A673 (cell line): Measurements from ENCODE around the gene SRBD1. TPM values are rescaled to one million over a fixed set of nuclear protein-coding genes. Genes with fewer than 3 reads are reported as not detected.

Experiments used
- BruUV-seq: library from RNA; stranded (reverse); fragments of 400-500 nt; replicated peaks from 2 replicates; lab custom pipeline; 2021; lab: Mats Ljungman, UMichigan
- CTCF ChIA-PET: fragments of 300-600 bp; sonication (Branson Sonifier 250); formaldehyde crosslinking; loops from one replicate; lab custom pipeline; 2022; ENCODE audit warnings: antibody characterized with exemption; lab: Charles Lee
- POLR2A ChIA-PET: fragments of 300-600 bp; sonication (Branson Sonifier 250); formaldehyde crosslinking; loops from one replicate; lab custom pipeline; 2022; ENCODE audit warnings: antibody characterized with exemption; ENCODE audit not compliant: low non-redundant PET; lab: Charles Lee
- DNase-seq: peaks from one replicate; pipeline ENCODE4 v3.0.0-alpha.2; 2015; ENCODE audit warnings: low spot score
- H3K27ac ChIP-seq: fragments of 200-600 bp; sonication (generic); 2 replicates; pipeline ENCODE4 v1.5.1; 2016; ENCODE audit warnings: mixed run types, low read depth, mild to moderate bottlenecking, mixed read lengths, antibody characterized with exemption, low read length; ENCODE audit not compliant: poor library complexity, severe bottlenecking
- H3K27me3 ChIP-seq: fragments of 200-600 bp; sonication (generic); replicated peaks from 2 replicates; pipeline ENCODE4 v1.6.1; 2017; ENCODE audit warnings: mixed run types, low read depth, mild to moderate bottlenecking, mixed read lengths, antibody characterized with exemption, low read length; ENCODE audit not compliant: insufficient read depth, poor library complexity
- H3K36me3 ChIP-seq: fragments of 200-600 bp; sonication (generic); 2 replicates; pipeline ENCODE4 v1.6.1; 2016; ENCODE audit warnings: mixed run types, mild to moderate bottlenecking, mixed read lengths, antibody characterized with exemption, low read length; ENCODE audit not compliant: insufficient read depth, poor library complexity, severe bottlenecking
- H3K4me1 ChIP-seq: fragments of 200-600 bp; sonication (generic); 2 replicates; pipeline ENCODE4 v1.6.1; 2017; ENCODE audit warnings: mixed run types, mild to moderate bottlenecking, mixed read lengths, antibody characterized with exemption, low read length; ENCODE audit not compliant: insufficient read depth, poor library complexity, severe bottlenecking
- H3K4me3 ChIP-seq: fragments of 200-600 bp; sonication (generic); 2 replicates; pipeline ENCODE4 v1.5.1; 2016; ENCODE audit warnings: low read depth, mixed run types, mild to moderate bottlenecking, mixed read lengths, low read length; ENCODE audit not compliant: poor library complexity, severe bottlenecking
- H3K9me3 ChIP-seq: fragments of 200-600 bp; sonication (generic); 2 replicates; pipeline ENCODE4 v1.6.1; 2016; ENCODE audit warnings: mixed run types, low read depth, mild to moderate bottlenecking, mixed read lengths, antibody characterized with exemption, low read length; ENCODE audit not compliant: poor library complexity, severe bottlenecking
- EZH2 ChIP-seq: fragments of 200-600 bp; sonication (generic); IDR thresholded peaks from 2 replicates; pipeline ENCODE4 v1.6.1; 2017; ENCODE audit warnings: borderline replicate concordance, low read depth, mild to moderate bottlenecking, mixed read lengths, antibody characterized with exemption, low read length; ENCODE audit not compliant: poor library complexity, severe bottlenecking
- intact Hi-C: fragments of 100-400 bp; cut with micrococcal nuclease; formaldehyde crosslinking; loops from one replicate; pipeline ENCODE4 v1.10.0; 2022; ENCODE audit not compliant: unreplicated experiment
- total RNA-seq: library from RNA; stranded (reverse); gene quantifications from 2 replicates; pipeline ENCODE4 v1.2.3, GENCODE V29; 2021
- TF ChIP-seq, protein P1 (sequence below): fragments of 300-800, 200-600 bp; sonication (generic); conservative IDR thresholded peaks from 2 replicates; pipeline ENCODE4 v1.5.1; 2017; ENCODE audit warnings: low read depth, mild to moderate bottlenecking, antibody characterized with exemption, low read length, moderate library complexity, mixed read lengths

Gene SRBD1
- total RNA-seq, 1 experiment from 2014 or later: 21.9 TPM

GRCh38 chr2:45637440-45637839 is 26.4 kb upstream of the SRBD1 start:
- DNase-seq: no peak
- Histone ChIP-seq H3K4me1 (no peaks in the 10 kb centered on the region), H3K4me3 (no peak overlapping the region), H3K36me3 (no peaks in the 10 kb centered on the region), H3K27me3 (peaks cover 53% of the 10 kb centered on the region), H3K9me3 (no peaks in the 10 kb centered on the region), H3K27ac (no peak overlapping the region)
- ChIA-PET POLR2A (no interaction called here), CTCF (no interaction called here)
- intact Hi-C loops: no loop called here
- TF ChIP-seq EZH2: no peak
- TF ChIP-seq, protein P1, sequence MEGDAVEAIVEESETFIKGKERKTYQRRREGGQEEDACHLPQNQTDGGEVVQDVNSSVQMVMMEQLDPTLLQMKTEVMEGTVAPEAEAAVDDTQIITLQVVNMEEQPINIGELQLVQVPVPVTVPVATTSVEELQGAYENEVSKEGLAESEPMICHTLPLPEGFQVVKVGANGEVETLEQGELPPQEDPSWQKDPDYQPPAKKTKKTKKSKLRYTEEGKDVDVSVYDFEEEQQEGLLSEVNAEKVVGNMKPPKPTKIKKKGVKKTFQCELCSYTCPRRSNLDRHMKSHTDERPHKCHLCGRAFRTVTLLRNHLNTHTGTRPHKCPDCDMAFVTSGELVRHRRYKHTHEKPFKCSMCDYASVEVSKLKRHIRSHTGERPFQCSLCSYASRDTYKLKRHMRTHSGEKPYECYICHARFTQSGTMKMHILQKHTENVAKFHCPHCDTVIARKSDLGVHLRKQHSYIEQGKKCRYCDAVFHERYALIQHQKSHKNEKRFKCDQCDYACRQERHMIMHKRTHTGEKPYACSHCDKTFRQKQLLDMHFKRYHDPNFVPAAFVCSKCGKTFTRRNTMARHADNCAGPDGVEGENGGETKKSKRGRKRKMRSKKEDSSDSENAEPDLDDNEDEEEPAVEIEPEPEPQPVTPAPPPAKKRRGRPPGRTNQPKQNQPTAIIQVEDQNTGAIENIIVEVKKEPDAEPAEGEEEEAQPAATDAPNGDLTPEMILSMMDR: no peak
- no TSS peak for BruUV-seq

DNA sequence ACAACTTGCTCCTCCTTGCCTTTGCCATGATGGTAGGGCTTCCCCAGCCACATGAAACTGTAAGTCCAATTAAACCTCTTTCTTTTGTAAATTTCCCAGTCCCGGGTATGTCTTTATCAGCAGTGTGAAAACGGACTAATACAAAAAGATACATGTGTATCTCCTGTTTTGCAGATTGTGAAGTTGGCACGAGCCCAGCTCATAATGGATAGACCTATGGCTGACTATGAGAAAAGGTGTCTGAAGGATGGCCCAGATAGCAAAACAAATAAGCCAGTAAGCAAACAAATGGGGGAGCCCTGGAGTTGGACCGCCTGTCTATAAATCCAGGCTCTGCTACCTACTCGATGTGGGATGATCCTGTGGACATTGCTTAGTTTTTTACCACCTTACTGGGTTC is 24.9 kb upstream of the SRBD1 start:
- no peaks in the 10 kb centered on the region for H3K4me1 ChIP-seq
- DNase-seq: no peak
- intact Hi-C loops: no loop called here
- POLR2A ChIA-PET: no interaction called here
- CTCF ChIA-PET: no interaction called here
- BruUV-seq: no TSS peak
- TF ChIP-seq, protein P1: no peak
- TF ChIP-seq EZH2: no peak
- H3K9me3 ChIP-seq: no peaks in the 10 kb centered on the region
- H3K36me3 ChIP-seq: no peaks in the 10 kb centered on the region
- H3K27ac ChIP-seq: no peak overlapping the region
- no peak overlapping the region for H3K4me3 ChIP-seq
- H3K27me3 ChIP-seq: peaks cover 59% of the 10 kb centered on the region

DNA sequence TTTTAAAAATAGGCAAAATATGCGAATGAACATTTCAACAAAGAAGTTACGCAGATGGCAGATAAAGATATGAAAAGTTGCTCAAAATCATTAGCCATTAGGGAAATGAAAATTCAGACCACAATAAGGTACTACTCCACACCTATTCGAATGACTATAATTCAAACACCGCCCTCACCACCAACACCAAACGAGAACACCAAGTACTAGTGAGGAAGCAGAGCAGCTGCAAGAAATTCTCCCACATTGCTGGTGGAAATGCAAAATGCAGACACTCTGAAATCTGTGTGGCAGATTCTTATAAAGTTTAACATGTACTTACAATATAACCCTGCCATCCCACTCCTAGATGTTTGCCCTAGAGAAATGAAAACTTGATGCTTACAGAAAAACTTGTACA is 23.2 kb upstream of the SRBD1 start:
- intact Hi-C loops: no loop called here
- ChIA-PET CTCF (interaction anchor here (0.6 kb wide), 1 partner anchor 27 kb away, joined by 3 read pairs; no protein-coding TSS in a partner anchor), POLR2A (no interaction called here)
- no TSS peak for BruUV-seq
- DNase-seq: no peak
- H3K27ac ChIP-seq: no peak overlapping the region
- H3K4me3 ChIP-seq: no peak overlapping the region
- no peaks in the 10 kb centered on the region for H3K36me3 ChIP-seq
- no peaks in the 10 kb centered on the region for H3K4me1 ChIP-seq
- TF ChIP-seq, protein P1: no peak
- TF ChIP-seq EZH2: no peak
- H3K27me3 ChIP-seq: peaks cover 53% of the 10 kb centered on the region
- no peaks in the 10 kb centered on the region for H3K9me3 ChIP-seq
